GM18907 (cell line): ENCODE results near the gene ALDH16A1.

ENCODE experiments used
- ATAC-seq: cut with Tn5 transposase; IDR thresholded peaks from one replicate; pipeline ENCODE4 v1.9.1; 2021; ENCODE audit warnings: mild to moderate bottlenecking, moderate library complexity; ENCODE audit not compliant: unreplicated experiment

ALDH16A1 gene

DNA sequence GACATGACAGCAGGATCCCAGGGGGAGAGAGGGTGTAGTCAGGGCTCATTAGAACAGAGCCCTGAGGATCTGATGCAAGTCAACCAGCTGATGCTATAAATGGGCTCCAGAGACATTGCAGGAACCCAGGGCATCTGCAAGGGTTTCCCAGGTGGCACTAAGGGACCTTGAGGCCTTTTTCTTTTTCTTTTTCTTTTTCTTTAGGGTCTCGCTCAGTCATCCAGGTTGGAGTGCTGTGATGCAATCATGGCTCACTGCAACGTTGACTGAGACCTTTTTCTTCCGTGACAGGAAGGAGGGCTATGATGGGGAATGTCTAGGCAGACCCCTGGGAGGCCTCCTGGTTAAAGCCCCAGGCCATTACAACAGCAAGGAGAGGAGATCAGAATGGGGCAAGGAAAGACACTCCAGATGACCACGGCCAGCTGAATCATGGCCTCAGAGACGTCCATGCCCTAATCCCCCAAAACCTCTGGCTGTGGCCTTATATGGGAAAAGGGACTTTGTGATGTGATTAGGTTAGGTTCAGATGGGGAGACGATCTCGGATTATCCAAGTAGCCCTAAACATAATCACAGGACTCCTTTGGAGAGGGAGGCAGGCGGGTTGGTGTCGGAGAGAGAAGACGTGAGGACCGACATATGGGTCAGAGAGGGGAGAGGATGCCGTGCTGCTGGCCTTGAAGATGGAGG is 54.9 kb downstream of the ALDH16A1 start:
- no peak for ATAC-seq

DNA sequence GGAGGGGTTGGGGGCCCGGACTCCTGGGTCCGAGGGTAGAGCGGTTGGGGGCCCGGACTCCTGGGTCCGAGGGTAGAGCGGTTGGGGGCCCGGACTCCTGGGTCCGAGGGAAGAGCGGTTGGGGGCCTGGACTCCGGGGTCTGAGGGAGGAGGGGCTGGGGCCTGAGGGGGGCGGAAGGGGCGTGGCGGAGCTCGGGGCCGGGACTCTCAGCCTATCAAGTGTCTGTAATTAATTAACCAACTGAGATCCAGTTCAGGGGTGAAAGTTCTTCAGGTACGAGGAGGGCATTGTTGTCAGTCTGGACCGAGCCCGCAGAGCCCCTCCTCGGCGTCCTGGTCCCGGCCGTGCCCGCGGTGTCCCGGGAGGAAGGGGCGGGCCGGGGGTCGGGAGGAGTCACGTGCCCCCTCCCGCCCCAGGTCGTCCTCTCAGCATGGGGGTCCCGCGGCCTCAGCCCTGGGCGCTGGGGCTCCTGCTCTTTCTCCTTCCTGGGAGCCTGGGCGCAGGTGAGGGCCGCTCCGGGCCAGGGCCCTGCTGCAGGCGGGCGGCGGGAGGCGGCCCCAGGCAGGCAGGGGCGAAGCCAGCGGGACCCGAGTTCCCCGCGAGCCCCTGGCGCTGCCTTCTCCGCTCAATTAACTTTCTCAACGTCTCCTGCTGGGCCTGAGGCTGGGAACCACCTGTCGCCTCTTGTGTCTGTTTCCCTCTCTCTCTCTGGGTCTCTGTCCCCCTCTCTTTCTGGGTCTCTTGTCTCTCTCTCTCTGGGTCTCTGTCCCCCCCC is 60.1 kb downstream of the ALDH16A1 start:
- no peak for ATAC-seq

DNA sequence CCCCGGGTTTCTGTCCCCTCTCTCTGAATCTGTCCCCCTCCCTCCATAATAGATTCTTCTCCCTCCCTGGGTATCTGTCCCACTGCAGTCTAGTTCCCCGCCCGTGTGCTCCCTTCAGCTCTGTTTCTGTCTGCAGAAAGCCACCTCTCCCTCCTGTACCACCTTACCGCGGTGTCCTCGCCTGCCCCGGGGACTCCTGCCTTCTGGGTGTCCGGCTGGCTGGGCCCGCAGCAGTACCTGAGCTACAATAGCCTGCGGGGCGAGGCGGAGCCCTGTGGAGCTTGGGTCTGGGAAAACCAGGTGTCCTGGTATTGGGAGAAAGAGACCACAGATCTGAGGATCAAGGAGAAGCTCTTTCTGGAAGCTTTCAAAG is 60.7 kb downstream of the ALDH16A1 start:
- no peak for ATAC-seq

GRCh38 chr19:49514151-49514550 is 61.1 kb downstream of the ALDH16A1 start:
- ATAC-seq: no peak

DNA sequence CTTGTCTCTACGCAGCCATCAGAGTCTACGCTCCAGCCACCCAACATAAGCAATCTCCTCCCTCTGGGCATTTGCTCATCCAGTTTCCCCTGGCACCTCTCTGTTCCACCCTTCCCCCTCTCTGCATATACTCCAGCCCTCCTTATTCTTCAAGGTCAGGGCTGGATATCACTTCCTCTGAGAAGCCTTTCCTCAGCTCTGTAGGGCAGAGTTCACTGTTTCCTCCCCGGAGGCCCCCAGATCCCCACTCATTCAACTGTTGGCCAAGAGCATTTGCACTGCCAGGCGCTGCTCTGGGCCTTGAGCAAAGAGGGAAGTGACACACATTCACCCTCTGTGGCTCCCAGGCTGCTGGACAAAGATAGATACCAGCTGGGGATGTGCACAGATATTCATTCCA is 62.7 kb downstream of the ALDH16A1 start:
- ATAC-seq: no peak

DNA sequence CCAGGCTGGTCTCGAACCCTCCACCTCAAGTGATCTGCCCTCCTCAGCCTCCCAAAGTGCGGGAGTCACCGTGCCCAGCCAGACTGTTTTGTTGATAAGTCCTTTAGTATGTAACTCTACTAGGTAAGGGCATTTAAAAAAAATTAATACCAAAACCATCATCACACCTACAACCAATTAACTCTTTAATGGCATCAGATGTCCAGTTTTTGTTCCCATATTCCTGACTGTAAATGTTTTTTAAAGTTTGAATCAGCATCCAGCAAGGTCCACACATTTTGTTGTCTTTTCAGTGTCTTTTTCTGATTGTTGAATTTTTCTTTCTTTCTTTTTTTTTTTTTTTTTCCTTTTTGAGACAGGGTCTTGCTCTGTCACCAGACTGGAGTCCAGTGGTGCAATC is 65.0 kb downstream of the ALDH16A1 start:
- ATAC-seq: no peak
